Measurements from ENCODE around the gene JMJD8.

The JMJD8 gene

DNA sequence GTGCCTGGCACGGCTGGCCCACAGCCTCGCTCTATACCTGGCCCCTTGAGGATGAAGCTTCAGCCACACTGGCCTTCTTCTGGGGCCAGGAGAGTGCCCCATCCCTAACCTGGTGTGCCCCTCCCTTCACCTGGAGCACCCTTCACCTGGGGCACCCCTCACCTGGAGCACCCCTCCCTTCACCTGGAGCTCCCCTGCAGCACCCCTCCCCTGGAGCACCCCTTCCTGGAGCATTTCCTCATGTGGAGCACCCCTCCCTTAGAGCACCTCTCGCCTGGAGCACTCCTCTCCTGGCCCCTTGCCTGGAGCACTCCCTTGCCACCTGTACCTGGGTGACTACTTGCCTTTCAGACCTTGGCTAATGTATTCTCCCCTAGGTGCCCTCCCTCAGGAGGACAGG is 23.9 kb upstream of the JMJD8 start:
- TF ChIP-seq CTCF (conservative IDR thresholded peaks at IDR 0.05; ENCODE audit: control insufficient read depth, insufficient read depth, low read depth, low read length): no peak
- H3K4me3 ChIP-seq (ENCODE audit: control insufficient read depth, low read depth, low read length): no peak overlapping the region
- DNase-seq (ENCODE audit: low read depth): no peak

- TF ChIP-seq CTCF (conservative IDR thresholded peaks at IDR 0.05; ENCODE audit: control insufficient read depth, insufficient read depth, low read depth, low read length): no peak
- no peak overlapping the region for H3K4me3 ChIP-seq (ENCODE audit: control insufficient read depth, low read depth, low read length)
- DNase-seq (ENCODE audit: low read depth): no peak
Observed at GRCh38 chr16:707062-707538, 23.0 kb upstream of the JMJD8 start.

DNA sequence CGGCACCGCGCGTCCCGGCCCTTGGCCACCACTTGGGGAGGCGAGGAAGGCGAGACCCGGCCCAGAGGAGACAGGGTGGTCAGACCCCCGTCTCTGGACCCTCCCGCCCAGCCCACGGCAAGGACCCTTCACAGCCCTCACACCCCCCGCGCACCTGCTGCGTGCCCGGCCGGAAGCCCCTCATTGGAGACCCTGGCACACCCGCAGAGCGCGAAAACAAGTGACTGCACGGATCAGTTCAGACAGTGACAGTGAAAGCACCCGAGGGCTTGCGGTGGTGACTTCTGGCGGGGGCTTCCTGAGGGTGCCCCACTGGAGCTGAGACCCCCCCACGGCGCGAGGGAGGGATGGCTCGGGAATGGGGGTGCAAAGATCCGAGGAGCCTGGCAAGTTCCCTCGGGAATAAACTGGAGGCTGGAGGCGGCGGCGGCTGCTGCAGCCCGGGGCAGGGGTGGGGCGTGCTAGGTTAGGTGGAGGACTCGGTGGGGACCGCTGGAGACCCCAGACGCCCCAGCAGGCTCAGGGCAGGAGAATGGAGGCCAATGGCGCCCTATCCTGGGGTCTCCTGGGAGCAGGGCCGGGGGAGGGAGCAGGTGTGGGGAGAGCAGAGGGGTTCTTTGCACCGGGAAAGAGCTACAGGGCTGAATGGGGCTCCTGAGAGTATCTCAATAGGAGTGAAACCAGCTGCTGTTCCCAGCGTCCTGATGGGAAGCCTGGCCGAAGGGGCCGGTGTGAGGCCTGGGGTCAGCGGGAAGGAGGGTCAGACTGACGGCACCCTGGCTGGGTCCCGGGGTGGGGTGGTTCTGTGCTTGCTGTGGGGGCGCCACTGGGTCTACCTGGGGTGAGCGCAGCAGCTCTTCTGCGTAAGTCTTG is 22.3 kb upstream of the JMJD8 start:
- no peak overlapping the region for H3K4me3 ChIP-seq (ENCODE audit: control insufficient read depth, low read depth, low read length)
- DNase-seq (ENCODE audit: low read depth): no peak
- no peak for TF ChIP-seq CTCF (conservative IDR thresholded peaks at IDR 0.05; ENCODE audit: control insufficient read depth, insufficient read depth, low read depth, low read length)

DNA sequence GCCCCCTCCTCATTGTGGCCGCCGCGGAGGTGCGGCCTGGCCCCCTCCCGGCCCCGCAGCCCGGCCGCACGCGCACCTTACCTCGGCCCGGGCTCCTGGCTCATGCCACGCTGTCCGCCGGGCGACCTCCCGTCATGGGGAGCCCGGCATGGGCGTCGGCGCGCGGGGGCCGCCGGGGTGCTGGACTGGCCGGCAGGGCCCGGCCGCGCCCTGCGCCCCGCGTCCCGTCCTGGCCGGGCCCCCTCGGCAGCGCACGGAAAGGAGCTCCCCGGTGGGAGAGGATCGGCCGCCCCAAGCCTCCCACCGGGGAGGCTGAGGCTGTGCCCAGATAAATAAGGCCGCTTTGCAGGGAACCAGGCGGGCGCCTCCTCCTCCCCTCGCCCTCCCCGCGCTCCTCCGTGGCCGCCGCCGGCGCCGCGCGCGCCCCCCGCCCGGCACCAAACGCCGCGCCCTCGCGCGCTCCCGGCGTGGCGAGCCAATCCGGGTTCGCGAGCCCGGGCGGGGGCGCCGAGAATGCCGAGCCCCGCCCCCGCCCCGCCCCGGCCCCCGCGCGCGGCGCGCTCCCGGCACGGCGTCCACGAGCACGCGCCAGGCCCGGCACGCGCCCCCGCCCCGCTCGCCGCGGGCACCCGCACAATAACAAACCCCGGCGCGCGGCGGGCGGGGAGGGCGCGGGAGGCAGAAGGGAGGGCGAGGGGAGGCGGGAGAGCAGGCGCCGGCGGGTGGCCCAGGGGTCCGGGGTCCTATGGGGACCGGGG is 21.5 kb upstream of the JMJD8 start, which contains the start of gene FBXL16:
Gene FBXL16 (minus strand): TSS at position 371 of the 758 bp plus-strand sequence. CDS start 8,396 bp downstream, outside the sequence.
- no peak within 1 kb of the TSS for H3K4me3 ChIP-seq (ENCODE audit: control insufficient read depth, low read depth, low read length)
- DNase-seq (ENCODE audit: low read depth): no peak
- no peak for TF ChIP-seq CTCF (conservative IDR thresholded peaks at IDR 0.05; ENCODE audit: control insufficient read depth, insufficient read depth, low read depth, low read length)

DNA sequence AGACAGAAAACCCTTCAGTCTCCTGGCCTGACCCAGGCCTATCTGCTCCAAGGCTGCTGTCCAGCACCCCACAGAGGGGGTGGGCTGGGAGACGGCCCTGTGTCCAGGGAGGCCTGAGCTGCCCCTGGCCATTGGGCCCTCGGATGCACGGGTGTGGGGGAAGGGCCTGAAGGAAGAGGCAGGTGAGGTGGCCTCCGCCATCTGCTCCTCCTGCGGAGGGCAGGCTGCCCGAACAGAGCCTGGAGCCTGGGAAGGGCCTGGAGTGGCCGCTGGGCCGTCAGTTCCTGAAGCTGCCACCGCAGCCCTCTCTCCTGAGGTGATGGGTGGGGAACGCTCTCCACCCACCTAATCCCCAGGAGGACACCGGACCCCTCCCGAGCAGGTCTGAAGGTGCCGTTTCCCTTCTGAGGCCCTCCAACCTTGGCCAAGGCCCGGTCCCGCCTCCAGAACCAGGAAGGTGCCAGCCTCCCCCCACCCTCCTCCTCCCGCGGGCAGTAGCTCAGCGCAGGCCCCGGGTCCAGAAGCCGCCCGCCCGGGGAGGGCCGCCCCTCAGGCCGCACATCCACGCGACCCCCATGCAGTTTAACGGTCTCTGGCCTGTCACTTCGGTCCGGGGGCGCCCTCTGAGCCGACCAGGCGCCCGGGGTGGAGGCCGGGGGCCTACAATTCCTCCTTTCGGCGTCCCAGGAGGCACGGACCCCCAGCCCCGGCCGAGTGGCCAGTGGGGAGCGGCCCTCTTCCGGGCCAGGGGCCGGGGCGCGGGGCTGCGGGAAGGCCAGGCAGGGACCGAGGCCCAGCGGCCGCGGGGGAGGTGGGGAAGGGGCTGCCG is 20.6 kb upstream of the JMJD8 start:
- DNase-seq (ENCODE audit: low read depth): no peak
- no peak for TF ChIP-seq CTCF (conservative IDR thresholded peaks at IDR 0.05; ENCODE audit: control insufficient read depth, insufficient read depth, low read depth, low read length)
- no peak overlapping the region for H3K4me3 ChIP-seq (ENCODE audit: control insufficient read depth, low read depth, low read length)

- TF ChIP-seq CTCF (conservative IDR thresholded peaks at IDR 0.05; ENCODE audit: control insufficient read depth, insufficient read depth, low read depth, low read length): no peak
- H3K4me3 ChIP-seq (ENCODE audit: control insufficient read depth, low read depth, low read length): no peak overlapping the region
- DNase-seq (ENCODE audit: low read depth): no peak
Observed at GRCh38 chr16:704047-704446, 19.9 kb upstream of the JMJD8 start.
